ENCODE measurements around the gene MRPL43.
"Not testable (repeated sequence)": the region's sequence is repeated elsewhere in the genome, so short reads cannot be mapped to it uniquely, and the experiment has no call there.

Gene MRPL43

GRCh38 chr10:100982916-100983830 is 4.1 kb downstream of the MRPL43 start:
- DNase-seq (ENCODE audit: low read depth) = no peak

DNA sequence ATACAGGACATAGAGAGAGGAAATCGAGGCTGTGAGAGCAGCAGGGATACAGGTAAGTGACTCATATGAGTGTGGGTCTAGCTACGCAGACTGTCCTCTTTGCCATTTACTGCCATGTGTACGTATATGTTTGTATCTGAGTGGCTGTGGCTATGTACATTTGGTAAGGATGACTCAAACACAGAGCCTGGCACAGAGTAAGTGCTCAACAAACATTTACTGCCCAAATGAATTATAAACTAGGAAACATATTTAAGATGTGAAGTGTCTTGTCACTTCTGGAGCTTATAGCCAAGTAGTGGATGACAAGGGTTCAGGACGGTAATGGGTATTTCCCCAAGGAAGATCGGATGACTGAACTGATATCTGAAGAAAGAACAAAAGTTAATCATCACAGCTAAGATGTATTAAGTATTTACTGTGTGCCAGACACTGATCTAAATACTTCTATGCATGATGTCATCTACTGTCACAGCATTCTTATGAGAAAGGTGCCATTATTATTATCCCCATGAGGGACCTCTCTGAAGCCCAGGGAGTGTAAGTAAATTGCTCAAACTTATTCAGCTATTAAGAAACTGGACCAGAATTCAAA is 6.0 kb downstream of the MRPL43 start:
- no peak for DNase-seq (ENCODE audit: low read depth)

- DNase-seq (ENCODE audit: low read depth) = no peak
These were observed 6.6 kb downstream of the MRPL43 start for GRCh38 chr10:100980711-100981110.

DNA sequence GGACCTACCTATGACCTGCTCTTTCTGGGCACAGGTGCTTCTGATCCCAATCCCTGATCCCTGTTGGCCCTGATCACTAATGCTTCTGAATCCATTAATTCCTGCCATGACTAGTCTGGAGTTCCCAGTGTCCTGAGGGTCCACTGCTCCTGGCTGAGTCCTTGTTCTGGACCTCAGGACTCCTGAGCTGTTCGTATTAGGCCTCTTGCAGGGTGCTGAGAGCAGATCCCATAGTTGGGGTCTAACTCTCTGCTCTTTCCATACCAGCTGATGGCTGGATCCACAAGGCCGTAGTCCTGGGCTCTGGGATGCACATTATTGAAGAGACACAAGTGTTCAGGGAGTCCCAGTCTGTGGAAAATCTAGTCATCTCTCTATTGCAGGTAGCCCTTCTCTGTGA is 7.0 kb downstream of the MRPL43 start:
- DNase-seq (ENCODE audit: low read depth) = no peak

DNA sequence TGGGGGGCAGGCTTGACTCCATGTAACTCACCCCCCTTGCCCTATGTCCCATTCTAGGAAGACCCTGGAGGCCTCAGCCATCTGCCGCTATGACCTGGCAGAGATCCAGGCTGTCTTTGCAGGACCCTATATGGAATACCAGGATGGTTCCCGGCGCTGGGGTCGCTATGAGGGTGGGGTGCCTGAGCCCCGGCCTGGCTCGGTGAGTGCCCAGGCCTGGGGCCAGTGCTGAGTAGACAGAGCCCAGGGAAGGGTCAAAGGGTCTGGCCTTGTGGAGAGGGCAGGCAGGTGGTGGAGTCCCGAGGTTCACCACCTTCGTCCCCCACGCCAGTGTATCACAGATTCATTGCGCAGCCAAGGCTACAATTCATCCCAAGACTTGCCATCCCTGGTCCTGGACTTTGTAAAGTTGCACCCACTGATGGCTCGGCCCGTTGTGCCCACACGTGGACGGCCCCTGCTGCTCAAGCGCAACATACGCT is 7.5 kb downstream of the MRPL43 start:
- no peak for DNase-seq (ENCODE audit: low read depth)

GRCh38 chr10:100978901-100979195 is 8.4 kb downstream of the MRPL43 start:
- DNase-seq (ENCODE audit: low read depth) = no peak

- no peak for DNase-seq (ENCODE audit: low read depth)
These were observed 9.0 kb downstream of the MRPL43 start for GRCh38 chr10:100978121-100978900.

DNA sequence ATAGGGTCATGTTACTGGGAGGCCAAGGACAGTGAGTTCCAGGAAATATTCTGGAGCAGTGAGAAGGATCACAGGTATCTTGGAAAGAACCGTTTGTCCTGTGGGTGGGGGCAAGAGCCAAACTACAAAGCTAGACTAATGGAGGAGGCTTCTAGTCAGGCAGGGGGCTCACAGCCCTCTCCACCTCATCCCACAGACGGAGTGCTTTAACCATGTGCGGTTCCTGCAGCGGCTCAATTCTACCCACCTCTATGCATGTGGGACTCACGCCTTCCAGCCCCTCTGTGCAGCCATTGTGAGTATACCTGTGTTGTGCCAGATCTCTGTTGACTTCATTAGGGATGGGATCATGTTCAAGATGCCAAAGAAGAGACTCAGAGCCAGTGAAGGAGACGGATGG is 9.9 kb downstream of the MRPL43 start:
- no peak for DNase-seq (ENCODE audit: low read depth)

DNA sequence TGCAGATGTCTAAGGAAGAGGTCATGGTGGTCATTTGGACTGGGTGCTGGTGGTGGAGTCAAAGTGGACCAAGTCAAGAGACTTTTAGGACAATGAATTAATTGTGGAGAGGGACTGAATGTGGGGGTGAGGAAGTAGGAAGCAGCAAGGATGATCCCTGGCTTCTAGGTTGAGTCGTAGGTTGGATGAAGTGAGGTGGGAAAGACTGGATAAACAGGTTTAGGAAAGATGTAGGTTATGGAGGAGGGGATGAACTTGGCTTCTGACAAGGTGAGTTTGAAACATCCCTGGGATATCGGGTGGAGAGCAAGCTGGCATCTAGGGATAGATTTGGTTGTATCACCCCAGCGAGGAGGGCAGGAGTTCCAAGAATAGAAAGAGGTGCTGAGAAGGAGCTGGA is 10.4 kb downstream of the MRPL43 start:
- no peak for DNase-seq (ENCODE audit: low read depth)

GRCh38 chr10:100975397-100975796 is 11.9 kb downstream of the MRPL43 start:
- not testable (repeated sequence) for DNase-seq (ENCODE audit: low read depth)

GRCh38 chr10:100972904-100973535 is 14.3 kb downstream of the MRPL43 start:
- DNase-seq (ENCODE audit: low read depth) = no peak

DNA sequence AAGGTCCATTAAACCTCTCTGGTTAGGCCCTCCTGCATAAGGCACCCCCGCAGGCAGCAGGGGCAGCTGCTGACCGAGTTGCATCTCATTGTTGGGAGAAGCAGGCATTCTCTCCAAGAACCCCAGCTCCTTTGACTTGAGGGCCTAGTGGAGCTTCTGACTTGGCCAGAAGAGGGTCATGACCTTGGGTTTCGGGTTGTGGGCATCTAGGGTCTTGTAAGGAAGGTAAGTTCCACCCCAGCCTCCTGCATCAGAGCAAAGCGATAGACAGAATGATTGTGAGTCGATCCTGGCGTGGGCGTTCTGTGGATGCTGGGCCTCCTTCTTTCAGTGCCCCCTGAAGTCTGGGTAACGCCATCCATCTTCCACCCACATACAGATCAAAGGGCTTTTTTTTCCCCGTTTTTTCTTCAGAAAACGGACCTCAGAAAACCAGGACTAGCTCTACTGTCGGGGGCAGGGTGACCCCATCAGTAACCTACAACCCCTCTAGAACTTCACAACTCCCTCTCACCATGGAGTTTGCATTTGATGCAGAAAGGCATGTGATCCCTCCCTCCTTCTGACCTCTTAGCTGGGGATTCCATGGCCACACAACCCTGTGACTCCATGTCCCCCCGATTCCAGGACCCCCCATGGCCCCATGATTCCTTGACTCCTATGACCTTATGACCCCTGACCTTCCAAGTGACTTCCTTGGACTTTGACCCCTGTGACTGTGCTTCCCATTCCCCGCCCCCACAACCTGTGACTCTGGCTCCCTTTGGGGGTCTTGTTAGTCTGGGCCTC is 15.0 kb downstream of the MRPL43 start:
- DNase-seq (ENCODE audit: low read depth) = no peak

DNA sequence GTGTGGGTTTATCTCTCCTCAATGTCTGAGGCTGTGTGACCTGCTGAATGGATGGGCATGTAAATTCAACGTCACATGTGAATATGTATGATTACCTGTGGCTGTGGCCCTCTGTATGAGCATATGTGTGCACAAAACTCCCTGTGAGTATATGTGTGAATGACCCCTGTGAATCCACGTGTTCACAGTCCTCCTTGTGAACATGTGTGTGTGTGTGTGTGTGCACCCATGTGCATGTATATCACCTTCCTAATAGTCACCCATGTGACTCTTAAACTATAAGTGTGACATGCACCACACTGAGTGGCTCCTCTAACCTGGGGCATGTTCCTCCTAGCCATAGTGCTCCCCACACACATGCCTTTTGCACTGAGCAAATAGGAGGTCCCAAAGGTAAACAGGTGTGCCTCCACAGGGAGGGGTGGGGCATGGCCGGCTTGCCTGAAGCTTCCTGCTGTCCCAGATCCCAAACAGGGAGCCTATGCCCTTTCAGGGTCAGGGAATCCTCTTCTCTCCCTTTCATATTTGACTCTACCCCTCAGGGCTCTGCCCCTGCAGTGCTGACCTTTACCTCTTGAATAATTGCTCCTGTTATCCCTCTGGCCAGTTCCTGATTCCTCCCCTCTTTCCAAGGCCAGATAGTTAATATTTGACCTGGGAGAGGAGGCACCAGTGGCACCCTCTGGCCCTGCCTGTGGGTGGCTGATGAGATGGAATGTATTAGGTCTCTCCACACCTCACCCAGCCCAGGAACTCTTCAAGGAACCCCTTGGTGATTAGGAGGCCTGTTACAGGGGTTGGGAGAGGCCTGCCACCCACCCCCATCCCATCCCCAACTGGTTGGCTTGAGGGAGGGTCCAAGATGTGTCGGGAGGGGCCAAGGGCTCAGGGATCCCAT is 16.1 kb downstream of the MRPL43 start:
- DNase-seq (ENCODE audit: low read depth) = no peak

DNA sequence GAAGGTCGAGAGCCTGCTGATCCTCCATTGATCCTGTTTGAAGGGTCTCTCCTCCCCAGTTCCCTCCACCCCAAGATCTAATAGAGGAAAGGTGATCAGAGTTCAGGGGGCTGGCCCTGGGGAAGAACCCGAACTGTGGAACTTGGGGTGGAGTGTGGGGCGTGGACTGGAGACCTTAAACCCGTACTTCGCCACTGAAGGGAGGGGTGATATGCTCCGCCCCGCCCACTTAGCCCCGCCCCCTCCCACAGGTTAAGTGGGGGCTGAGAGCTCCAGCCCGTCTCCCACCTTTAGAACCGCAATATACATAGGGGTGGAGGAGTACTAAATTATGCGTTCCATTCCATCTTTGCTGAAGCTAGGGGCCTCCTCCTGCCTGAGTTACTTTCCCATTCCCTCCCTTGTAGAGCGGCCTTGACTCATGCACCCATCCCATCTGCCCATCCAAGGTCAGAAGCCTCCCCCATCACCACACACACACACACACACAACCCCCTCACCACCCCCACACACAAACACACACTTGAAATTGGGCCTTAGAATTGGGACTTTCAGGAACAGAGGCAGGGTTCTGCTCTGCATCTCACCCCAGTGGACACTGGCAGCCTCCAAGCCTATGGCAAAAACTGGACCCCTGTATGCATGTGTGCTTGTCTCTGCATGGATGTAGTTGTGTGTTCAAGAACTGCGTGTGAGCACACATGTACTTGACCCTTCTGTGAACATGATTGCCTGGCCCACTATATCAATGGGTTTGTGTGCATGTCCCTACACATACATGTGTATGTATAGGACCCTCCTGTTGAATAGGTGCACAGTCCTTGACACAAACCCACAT is 17.0 kb downstream of the MRPL43 start:
- no peak for DNase-seq (ENCODE audit: low read depth)

DNA sequence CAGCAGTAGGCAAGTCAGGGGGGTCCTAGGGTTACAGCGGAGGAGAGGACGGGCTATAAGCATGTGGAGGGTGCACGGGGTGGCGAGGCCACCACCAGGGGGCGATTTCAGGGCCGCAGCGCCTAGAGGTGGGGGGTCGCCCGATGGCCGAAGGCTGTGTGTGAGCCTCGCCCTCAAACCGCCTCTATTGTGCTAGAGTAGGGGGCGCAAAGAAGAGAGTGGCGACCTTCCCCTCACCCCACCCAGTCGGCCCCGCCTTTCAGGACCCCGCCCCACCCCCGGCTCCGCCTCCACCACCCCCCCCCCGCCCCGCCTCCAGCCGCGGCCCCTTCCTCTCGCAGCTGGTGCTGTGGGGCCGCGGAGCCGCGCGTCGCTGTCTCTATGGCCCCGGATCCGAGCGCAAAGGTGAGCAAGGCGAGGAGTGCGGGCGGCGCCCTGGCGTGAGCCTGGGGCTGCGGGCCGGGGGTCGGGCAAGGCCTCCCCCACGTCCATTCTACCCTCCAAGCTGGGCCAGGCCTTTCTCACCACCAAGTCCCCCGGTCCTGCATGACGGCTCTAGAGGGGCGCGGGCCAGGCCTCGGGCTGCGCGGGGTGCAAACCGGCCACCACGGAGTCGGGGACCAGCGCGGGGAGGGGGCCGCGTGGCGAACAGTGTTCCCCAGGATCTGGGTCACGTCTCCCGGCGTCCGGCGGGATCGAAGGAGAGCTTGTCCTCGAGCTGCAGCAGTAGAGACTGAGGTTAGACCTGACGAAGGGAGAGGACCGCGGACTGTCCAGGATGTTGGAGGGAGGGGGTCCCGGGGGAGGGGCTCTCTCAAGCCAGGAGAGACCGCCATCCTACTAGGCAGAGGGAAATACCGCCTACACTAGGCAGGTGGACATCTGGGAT is 17.9 kb downstream of the MRPL43 start, which contains the start of gene SEMA4G:
SEMA4G (plus strand) TSS at position 318 of the 889 bp plus-strand sequence. CDS start 3,409 bp downstream, outside the sequence.
- no peak for DNase-seq (ENCODE audit: low read depth)

- no peak for DNase-seq (ENCODE audit: low read depth)
These were observed 18.5 kb downstream of the MRPL43 start for GRCh38 chr10:100968863-100969186.

GRCh38 chr10:100968062-100968736 is 19.1 kb downstream of the MRPL43 start:
- DNase-seq (ENCODE audit: low read depth) = no peak

GRCh38 chr10:100967332-100967731 is 20.0 kb downstream of the MRPL43 start:
- DNase-seq (ENCODE audit: low read depth) = no peak

Measured in GM04504 (cell line).